HAP-1 (cell line): Measurements from ENCODE around the gene IGF1R.

ENCODE experiments used
- DNase-seq, 2 experiments: peaks; one replicate each; pipeline ENCODE4 v3.0.0-alpha.2; 2016 to 2020; ENCODE audit warnings: low spot score in 2 of 2
- H3K27me3 ChIP-seq: fragments of 250-450 bp; sonication (Bioruptor Pico); 2 replicates; pipeline ENCODE4 v1.5.1; 2020; ENCODE audit warnings: low read depth, mild to moderate bottlenecking, moderate library complexity
- H3K36me3 ChIP-seq: fragments of 250-450 bp; sonication (Bioruptor Pico); replicated peaks from 2 replicates; pipeline ENCODE4 v1.5.1; 2020; ENCODE audit warnings: mild to moderate bottlenecking
- H3K4me1 ChIP-seq: fragments of 250-450 bp; sonication (Bioruptor Pico); 2 replicates; pipeline ENCODE4 v1.5.1; 2020; ENCODE audit warnings: mild to moderate bottlenecking
- H3K4me3 ChIP-seq: fragments of 250-450 bp; sonication (Bioruptor Pico); 2 replicates; pipeline ENCODE4 v1.5.1; 2020; ENCODE audit warnings: mild to moderate bottlenecking, moderate library complexity
- H3K9me3 ChIP-seq: fragments of 250-450 bp; sonication (Bioruptor Pico); 2 replicates; pipeline ENCODE4 v1.5.1; 2020; ENCODE audit warnings: mild to moderate bottlenecking, moderate library complexity
- in situ Hi-C: fragments of 300-500 bp; cut with MboI; formaldehyde crosslinking; loops from 3 replicates; pipeline ENCODE4 v1.14.3; 2020; ENCODE audit warnings: low sequenced_read_pairs, inconsistent platforms, mixed read lengths

Gene IGF1R

GRCh38 chr15:98931004-98931403 lies 282.7 kb downstream of the IGF1R start:
- Histone ChIP-seq H3K27me3 (no peaks in the 10 kb centered on the region), H3K36me3 (peaks cover 11% of the 10 kb centered on the region)
- DNase-seq: no peak

GRCh38 chr15:98933406-98933805 lies 285.1 kb downstream of the IGF1R start:
- H3K9me3 ChIP-seq: no peaks in the 10 kb centered on the region

More at GRCh38 chr15:98931004-98931403, 282.7 kb downstream of the IGF1R start:
- 0 out of 2 replicates have a peak, but pooled peaks cover 2% of the 10 kb centered on the region for H3K4me1 ChIP-seq
- no peaks in the 10 kb centered on the region for H3K9me3 ChIP-seq
- no peak overlapping the region for H3K4me3 ChIP-seq
- in situ Hi-C loops: no loop called here

GRCh38 chr15:98935736-98936135 lies 287.4 kb downstream of the IGF1R start:
- DNase-seq: no peak
- no peak overlapping the region for H3K4me3 ChIP-seq
- H3K27me3 ChIP-seq: no peaks in the 10 kb centered on the region
- no peaks in the 10 kb centered on the region for H3K9me3 ChIP-seq
- H3K36me3 ChIP-seq: peaks cover 11% of the 10 kb centered on the region
- no peaks in the 10 kb centered on the region for H3K4me1 ChIP-seq
- in situ Hi-C loops: no loop called here

More at GRCh38 chr15:98933406-98933805, 285.1 kb downstream of the IGF1R start:
- Histone ChIP-seq H3K36me3 (peaks cover 14% of the 10 kb centered on the region), H3K4me3 (no peak overlapping the region), H3K27me3 (no peaks in the 10 kb centered on the region), H3K4me1 (no peaks in the 10 kb centered on the region)
- in situ Hi-C loops: no loop called here
- no peak for DNase-seq

DNA sequence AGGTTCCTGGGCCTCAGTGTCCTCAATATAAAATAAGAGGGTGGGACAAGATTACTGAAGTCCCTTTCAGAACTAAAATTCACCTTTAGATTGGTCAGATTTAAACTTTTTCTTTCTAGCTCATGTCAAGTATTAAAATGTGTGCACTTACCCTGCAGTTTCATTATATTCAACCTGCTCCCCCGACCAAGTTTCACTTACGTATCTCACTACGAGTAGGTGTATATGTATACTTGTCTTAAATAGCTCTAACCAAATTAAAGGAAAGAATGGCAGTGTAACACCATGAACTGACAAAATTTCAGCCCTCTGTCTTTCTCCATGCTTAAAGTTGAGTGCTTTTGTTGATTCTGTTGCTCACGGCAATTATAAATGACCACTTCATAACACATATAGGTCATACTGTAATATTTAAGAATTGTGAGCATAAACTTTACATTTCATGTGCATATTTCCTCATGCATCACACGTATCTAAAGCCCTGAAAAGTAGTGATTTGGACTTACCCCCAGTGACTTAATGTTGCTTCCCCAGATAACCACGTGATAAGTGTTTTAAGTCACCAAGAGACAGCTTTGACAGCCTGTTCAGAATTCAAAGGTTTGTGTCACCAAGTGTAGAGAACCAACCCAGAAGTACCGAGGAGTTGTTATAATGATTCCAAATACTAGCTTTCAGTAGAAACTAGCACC lies 289.2 kb downstream of the IGF1R start:
- in situ Hi-C loops: no loop called here
- H3K9me3 ChIP-seq: no peaks in the 10 kb centered on the region
- peaks cover 15% of the 10 kb centered on the region for H3K36me3 ChIP-seq
- peaks cover 10% of the 10 kb centered on the region for H3K4me1 ChIP-seq
- no peak for DNase-seq
- no peak overlapping the region for H3K4me3 ChIP-seq
- H3K27me3 ChIP-seq: no peaks in the 10 kb centered on the region

GRCh38 chr15:98938105-98938417 lies 289.7 kb downstream of the IGF1R start:
- no peak overlapping the region for H3K4me3 ChIP-seq
- in situ Hi-C loops: no loop called here
- no peaks in the 10 kb centered on the region for H3K27me3 ChIP-seq
- no peaks in the 10 kb centered on the region for H3K9me3 ChIP-seq
- H3K36me3 ChIP-seq: peaks cover 15% of the 10 kb centered on the region
- H3K4me1 ChIP-seq: peaks cover 10% of the 10 kb centered on the region
- DNase-seq: no peak

DNA sequence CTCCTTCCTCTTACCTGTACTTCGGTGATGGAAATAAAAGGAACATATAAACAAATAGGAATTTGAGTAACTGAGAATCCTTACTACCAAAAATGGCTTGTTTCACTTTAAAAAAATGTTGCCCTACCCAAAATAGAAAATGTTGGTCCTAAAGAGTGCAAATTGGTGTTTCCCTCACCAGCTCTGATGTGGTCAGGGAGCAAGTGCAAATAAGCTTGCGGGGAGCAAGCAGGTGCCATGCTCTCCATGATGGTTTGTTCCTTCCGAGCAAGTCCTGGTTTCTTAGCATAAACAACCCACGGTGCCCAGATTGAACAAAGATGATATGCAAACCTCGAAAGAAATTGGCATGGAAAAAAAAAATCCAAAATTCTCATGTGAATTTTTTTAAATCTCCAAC lies 290.5 kb downstream of the IGF1R start:
- no peaks in the 10 kb centered on the region for H3K9me3 ChIP-seq
- H3K27me3 ChIP-seq: no peaks in the 10 kb centered on the region
- no peak overlapping the region for H3K4me3 ChIP-seq
- peaks cover 10% of the 10 kb centered on the region for H3K4me1 ChIP-seq
- in situ Hi-C loops: no loop called here
- DNase-seq: no peak
- peaks cover 17% of the 10 kb centered on the region for H3K36me3 ChIP-seq

DNA sequence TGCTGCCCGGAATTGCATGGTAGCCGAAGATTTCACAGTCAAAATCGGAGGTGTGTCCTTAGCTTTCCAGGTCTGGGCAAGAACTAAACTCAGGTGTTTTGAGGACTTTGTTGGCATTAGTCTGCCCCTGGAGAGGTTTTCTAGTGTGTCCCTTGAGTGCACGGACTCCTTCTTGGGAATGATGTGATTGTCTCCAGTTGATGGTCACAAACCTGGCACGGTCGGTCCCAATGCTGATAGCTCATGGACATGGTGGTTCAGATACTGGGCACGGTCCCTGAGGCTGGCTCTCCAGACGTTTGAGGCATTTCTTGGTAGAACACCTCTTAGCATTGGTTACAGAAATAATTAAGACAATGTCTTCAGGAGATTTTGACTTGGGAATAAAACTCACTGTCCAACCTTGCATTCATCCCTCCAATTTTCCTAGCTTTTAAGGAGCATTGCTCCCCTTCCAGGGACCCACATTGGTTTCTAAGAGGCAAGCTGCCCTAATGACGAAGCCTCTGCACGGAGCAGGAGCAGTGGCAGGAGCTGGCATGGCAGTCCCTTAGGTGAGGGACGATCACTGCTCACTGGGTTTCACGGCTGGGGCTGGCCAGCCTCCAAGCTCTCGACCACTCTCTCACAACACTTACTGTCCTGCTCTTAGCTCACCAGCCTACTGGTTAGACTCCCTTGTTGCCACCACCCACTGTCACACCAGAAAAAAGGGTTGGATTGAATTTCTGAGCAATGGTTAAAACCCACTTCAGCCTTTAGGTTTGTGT lies 291.2 kb downstream of the IGF1R start:
- Histone ChIP-seq H3K27me3 (no peaks in the 10 kb centered on the region), H3K4me1 (peaks cover 10% of the 10 kb centered on the region), H3K36me3 (peaks cover 19% of the 10 kb centered on the region), H3K4me3 (no peak overlapping the region), H3K9me3 (no peaks in the 10 kb centered on the region)
- in situ Hi-C loops: no loop called here
- DNase-seq: no peak

DNA sequence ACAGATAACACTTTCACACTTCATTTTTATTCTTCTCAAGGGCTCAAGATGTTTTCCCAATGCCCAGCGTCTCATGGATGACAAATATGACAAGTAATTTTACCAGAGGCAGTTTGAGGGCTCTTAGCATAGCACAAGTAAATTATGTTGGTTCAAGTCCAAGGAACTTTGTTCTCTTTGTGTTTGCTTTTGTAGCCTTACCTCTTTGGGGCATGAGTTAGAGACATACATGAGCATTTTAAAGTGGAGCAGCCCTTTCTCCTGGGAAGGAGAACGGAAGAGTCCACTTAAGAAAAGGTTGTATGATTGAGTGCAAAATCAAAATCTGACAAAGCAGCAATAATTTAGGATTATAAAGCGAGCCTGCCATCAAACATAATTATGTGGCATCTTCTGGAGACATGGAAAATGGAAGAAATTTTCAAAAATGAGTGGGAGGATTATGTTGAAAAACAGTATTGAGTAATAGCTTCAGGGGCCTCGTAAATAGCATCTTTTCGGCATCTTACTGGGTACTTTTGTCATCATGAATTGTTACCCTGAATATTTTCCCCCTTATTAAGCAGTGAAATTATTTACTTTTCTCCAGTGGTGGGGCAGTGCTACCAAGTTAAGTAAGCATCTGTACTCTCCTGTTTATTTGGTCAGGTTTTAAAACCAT lies 293.4 kb downstream of the IGF1R start:
- in situ Hi-C loops: no loop called here
- peak in 1 of 2 experiments; percentile 6 for DNase-seq
- Histone ChIP-seq H3K36me3 (peaks cover 22% of the 10 kb centered on the region), H3K27me3 (no peaks in the 10 kb centered on the region), H3K9me3 (no peaks in the 10 kb centered on the region), H3K4me3 (no peak overlapping the region), H3K4me1 (peaks cover 10% of the 10 kb centered on the region)

- Histone ChIP-seq H3K9me3 (no peaks in the 10 kb centered on the region), H3K27me3 (no peaks in the 10 kb centered on the region), H3K4me3 (no peak overlapping the region), H3K36me3 (peaks cover 22% of the 10 kb centered on the region), H3K4me1 (peaks cover 10% of the 10 kb centered on the region)
- in situ Hi-C loops: no loop called here
- DNase-seq: no peak
Measured at GRCh38 chr15:98942431-98942830, 294.1 kb downstream of the IGF1R start.

GRCh38 chr15:98943051-98943508 lies 294.7 kb downstream of the IGF1R start:
- Histone ChIP-seq H3K27me3 (no peaks in the 10 kb centered on the region), H3K4me1 (peaks cover 10% of the 10 kb centered on the region), H3K9me3 (no peaks in the 10 kb centered on the region), H3K36me3 (peaks cover 18% of the 10 kb centered on the region), H3K4me3 (no peak overlapping the region)
- in situ Hi-C loops: no loop called here
- no peak for DNase-seq

DNA sequence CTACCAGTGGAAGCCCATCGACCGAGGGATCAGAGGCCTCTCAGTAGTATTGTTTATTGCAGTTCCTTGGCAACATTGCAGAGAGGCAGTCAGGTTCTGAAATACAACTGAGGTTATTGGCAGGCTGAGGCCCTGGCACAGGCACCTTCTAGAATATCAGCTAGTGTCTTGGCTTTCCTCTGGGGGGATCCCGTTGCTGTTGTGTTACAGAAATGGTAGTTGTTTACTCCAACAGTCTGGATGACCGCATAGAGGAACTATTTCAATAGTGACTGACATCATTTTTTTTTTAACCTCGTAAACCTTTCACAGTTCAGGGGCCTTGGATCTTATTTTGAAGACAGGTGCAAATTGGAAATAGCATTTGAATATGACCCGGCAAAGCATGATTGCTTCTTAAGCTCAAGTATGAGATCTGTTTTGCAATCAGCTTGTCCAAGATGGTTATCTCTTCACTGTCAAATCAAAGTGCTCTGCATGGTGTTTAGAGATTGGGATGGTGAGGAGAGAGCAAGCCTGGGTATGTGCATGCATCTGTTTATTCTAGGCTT lies 295.3 kb downstream of the IGF1R start:
- no peak for DNase-seq
- peaks cover 19% of the 10 kb centered on the region for H3K36me3 ChIP-seq
- H3K9me3 ChIP-seq: no peaks in the 10 kb centered on the region
- peaks cover 10% of the 10 kb centered on the region for H3K4me1 ChIP-seq
- no peaks in the 10 kb centered on the region for H3K27me3 ChIP-seq
- no peak overlapping the region for H3K4me3 ChIP-seq
- in situ Hi-C loops: no loop called here

- H3K36me3 ChIP-seq: peaks cover 39% of the 10 kb centered on the region
- in situ Hi-C loops: no loop called here
- DNase-seq: no peak
- no peaks in the 10 kb centered on the region for H3K9me3 ChIP-seq
- peaks cover 6% of the 10 kb centered on the region for H3K4me1 ChIP-seq
- no peak overlapping the region for H3K4me3 ChIP-seq
- no peaks in the 10 kb centered on the region for H3K27me3 ChIP-seq
Measured at GRCh38 chr15:98946301-98947255, 298.2 kb downstream of the IGF1R start.

- no peak for DNase-seq
- H3K36me3 ChIP-seq: peaks cover 39% of the 10 kb centered on the region
- H3K4me3 ChIP-seq: no peak overlapping the region
- in situ Hi-C loops: no loop called here
- no peaks in the 10 kb centered on the region for H3K4me1 ChIP-seq
- H3K27me3 ChIP-seq: no peaks in the 10 kb centered on the region
- no peaks in the 10 kb centered on the region for H3K9me3 ChIP-seq
Measured at GRCh38 chr15:98948456-98948855, 300.1 kb downstream of the IGF1R start.
